Superior temporal gyrus (tissue), 1 donor: ENCODE results near the gene PCBP3.
"Not testable (repeated sequence)": the region's sequence is repeated elsewhere in the genome, so short reads cannot be mapped to it uniquely, and the experiment has no call there.

ENCODE experiments used
- DNase-seq: peaks from one replicate; pipeline ENCODE4 v3.0.0-alpha.2; 2016; ENCODE audit errors: extremely low spot score

The PCBP3 gene

DNA sequence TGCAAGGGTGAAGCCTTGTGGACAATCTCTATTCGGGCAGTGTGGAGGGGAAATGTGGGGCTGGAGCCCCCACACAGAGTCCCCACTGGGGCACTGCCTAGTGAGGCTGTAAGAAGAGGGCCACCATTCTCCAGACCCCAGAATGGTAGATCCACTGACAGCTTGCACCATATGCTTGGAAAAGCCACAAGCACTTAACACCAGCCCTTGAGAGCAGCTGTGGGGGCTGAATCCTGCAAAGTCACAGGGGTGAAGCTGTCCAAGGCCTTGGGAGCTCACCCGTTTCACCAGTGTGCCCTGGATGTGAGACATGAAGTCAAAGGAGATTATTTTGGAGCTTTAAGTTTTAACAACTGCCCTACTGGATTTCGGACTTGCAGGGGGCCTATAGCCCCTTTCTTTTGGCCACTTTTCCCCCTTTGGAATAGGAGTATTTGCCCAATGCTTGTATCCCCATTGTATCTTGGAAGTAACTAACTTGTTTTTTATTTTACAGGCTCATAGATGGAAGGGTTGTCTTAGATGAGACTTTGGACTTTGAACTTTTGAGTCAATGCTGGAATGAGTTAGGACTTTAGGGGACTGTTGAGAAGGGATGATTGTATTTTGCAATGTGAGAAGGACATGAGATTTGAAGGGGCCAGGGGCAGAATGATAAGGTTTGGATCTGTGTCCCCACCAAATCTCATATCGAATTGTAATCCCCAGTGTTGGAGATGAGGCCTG, 321.7 kb downstream of the PCBP3 start:
- DNase-seq = no peak

GRCh38 chr21:45966791-45967394, 323.4 kb downstream of the PCBP3 start:
- no peak for DNase-seq

GRCh38 chr21:45969921-45970673, 326.6 kb downstream of the PCBP3 start:
- no peak for DNase-seq

DNA sequence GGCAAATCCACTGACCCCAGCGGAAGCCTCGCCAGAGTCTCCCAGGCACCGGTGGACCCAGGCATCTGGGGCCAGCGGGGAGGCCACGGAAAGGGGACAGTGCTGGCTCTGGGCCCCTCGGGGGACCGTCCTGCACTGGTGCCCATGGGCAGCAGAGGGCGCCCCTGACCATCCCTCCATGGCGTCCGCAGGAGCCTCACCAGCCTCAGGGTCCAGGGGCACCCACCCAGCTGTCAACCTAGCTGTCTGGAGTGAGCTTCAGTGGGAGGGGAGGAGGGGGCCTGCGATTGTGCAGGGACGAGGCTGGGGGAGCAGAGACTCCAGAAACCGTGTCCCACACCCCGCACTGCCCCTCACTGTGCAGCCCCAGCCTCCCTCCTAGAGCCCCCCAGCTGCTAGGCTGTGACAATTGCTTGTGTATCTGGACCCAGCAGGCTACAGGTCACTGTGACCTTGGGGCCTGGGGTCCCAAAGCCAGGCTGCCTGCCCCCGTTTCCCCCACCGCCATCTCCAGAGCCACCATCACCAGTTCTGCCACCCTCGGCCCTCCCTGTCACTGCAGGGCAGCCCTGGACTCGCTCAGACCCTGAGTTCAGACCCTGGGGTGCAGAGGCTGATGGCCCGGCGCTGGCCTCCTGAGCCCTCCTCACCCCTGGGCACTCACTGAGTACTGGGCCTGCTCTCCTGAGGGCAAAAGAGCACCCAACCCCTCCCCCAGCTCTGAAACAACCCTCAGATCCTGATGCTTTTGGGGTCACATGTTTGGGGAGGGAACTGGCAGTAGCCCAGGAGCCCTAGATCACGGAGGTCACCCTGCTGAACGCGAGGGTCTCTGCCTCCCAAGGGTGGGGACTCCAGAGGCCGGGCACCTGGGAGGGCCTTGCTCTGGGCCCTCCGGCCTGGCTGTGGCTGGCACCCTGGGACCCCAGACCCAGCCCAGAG, 327.4 kb downstream of the PCBP3 start:
- DNase-seq = peak; percentile 21

DNA sequence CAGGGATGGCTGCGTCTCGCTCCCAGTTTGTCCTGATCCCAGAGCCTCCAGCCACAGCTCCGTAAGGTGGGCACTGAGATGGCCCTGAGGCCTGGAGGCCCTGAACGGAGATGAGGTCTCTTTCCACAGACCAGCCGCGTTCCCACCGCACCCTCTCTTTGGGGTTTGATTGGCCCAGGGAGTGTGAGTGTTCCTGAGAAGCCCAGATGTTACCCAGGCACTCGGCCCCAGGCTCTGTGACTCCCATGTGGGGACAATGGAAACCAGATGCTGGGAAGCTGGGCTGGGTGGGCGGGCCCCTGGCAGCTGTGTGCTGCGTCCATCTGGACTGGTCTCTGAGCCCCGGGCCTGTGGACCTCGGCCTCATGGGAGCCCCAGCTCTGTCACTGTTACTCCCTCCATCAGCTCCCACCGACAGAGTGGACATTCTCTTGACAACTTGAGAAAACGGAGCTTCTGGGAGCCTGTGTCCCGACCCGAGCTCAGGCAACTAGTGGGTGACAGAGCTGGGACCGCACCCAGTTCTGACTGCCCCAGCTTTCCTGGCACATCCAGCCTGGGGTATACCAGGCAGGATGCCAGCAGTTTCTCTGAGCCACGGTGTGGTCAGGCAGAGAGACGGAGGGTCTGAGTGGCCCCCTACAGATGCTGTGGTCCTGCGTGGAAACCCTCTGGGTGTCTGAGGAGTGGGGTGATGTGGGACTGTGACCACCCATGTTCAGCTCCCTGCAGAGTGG, 328.3 kb downstream of the PCBP3 start:
- no peak for DNase-seq

DNA sequence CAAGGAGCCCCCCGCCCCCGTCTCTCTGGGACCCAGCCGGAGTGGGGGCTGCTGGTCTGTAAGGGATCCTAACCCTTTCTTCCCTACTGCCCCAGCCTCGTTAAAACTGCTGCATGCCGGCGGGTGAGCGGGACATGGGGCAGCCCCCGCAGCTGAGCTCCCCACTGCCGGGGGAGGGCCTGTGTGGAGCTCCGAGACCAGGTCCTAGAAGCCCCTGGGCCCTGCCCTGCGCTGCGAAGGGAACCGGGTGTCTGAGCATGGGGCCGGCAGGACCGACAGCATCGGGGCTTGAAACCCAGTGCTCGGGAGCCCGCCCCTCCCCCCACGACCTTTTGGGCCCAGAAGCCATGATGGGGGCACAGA, 328.8 kb downstream of the PCBP3 start:
- DNase-seq = no peak

- DNase-seq = no peak
Observed at GRCh38 chr21:45972716-45973474, 329.4 kb downstream of the PCBP3 start.

DNA sequence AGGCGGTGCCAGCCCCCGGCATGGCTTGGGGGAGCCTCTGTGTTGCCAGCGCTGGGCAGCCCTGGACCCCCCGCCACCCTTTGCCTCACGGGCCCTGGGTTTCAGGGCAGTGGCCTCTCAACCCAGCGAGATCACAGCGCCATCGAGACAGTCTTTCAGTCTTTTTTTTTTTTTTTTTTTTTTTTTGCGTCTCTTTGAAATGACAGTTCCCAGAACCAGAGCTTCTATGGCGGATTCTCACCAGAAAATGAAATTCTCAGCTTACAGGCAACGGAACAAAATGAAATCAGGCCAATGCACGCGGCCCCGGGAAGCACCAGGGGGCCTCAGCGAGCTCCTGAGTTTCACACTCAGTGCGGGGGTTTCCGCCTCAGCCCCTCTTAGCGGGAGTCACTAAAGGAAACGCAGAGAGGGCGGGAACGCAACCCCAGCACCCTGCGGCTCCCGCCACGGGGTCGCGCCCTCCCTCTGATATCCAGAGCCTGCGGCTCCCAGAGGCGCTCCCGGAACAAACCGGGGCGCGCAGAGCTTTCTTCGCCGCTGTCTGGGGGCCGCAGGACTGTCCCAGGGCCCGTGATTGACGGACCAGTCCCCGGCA, 330.0 kb downstream of the PCBP3 start:
- DNase-seq = peak; percentile 46

DNA sequence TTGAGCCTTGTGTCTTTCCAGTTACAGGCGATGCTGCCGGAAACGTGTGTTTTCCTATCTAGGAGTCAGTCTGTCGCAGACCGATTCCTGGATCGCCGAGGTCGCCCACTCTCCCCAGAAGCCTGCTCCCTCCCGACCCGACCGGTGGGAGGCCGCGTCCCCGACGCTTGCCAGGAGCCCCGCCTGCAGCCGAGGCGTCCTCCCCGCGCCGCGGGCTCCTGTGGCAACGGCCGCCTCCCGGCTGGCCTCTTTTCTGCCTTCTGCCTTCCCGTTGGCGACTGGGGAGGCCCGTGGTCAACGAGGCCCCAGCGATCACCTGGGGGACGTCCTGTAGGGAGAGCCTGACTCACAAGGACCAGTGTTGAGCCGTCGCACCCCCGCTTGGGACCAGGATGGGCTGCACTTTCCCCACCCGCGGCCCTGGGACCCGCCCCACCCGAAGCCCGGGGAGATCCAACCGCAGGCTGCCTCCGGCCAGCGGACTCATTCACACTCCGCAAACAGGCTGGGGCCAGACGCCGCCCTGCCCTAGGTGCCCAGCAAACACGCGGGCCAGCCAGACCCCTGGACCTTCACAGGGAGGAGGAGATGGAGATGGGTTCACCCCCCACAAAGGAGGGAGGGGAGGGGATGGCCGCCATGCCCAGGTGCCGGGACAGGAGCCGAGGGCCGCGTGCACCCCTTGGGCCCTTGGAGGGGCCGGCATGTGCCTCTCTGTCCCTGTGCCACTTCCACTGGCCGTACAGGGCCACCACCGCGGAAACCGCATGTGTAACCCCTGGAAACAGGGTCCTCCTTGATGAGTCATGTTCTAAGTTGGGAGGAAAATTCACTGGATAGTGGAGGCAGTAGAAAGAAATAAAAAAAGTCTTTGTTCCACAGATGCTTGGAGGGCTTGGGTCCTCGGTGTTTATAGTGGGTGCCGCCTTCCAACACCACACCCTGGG, 330.8 kb downstream of the PCBP3 start:
- DNase-seq = no peak

- DNase-seq = no peak
Observed at GRCh38 chr21:45975020-45975666, 331.6 kb downstream of the PCBP3 start.

GRCh38 chr21:45975667-45976409, 332.3 kb downstream of the PCBP3 start:
- not testable (repeated sequence) for DNase-seq

- no peak for DNase-seq
Observed at GRCh38 chr21:45976701-45977311, 333.3 kb downstream of the PCBP3 start.

GRCh38 chr21:45977396-45977795, 333.9 kb downstream of the PCBP3 start:
- DNase-seq = no peak

DNA sequence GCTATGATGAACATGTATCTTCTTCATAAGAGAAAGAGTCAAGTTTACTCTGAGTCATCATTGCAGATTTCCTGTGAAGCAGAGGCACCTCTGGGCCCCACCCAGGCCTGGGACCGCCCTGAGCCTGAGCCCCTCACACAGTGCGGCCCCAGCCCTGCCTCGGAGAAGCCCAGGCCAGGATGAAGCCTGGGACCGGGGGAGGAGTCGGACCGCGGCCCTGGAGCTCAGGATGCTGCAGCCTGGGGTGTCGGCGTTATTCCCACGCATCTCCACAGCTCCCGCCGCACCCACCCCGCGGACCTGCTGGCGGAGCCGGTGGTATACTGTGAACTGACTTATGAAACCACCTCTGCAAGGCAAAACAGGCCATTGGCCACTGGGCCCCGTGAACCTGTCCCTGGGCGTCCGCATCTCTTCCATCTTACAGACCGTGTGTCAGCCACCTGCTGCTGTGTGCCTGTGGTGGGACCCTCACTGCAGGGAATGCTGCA, 335.7 kb downstream of the PCBP3 start:
- no peak for DNase-seq

- DNase-seq = no peak
Observed at GRCh38 chr21:45979651-45980050, 336.1 kb downstream of the PCBP3 start.

GRCh38 chr21:45980271-45980670, 336.7 kb downstream of the PCBP3 start:
- DNase-seq = no peak

GRCh38 chr21:45980697-45981096, 337.2 kb downstream of the PCBP3 start:
- no peak for DNase-seq
